GM12891 (cell line): ENCODE results near the gene CD248.

Experiments used
- POLR2A ChIP-seq: IDR thresholded peaks from 2 replicates; pipeline ENCODE4 v1.6.1; 2011; ENCODE audit warnings: low read depth, low read length, control low read depth
- POU2F2 ChIP-seq: IDR thresholded peaks from 2 replicates; pipeline ENCODE4 v1.6.1; 2011; ENCODE audit warnings: low read depth, mild to moderate bottlenecking, control low read depth, low read length, moderate library complexity
- SPI1 ChIP-seq: IDR thresholded peaks from 2 replicates; pipeline ENCODE4 v1.6.1; 2011; ENCODE audit warnings: low read depth, low read length, control low read depth

- TF ChIP-seq SPI1, result no peak
- TF ChIP-seq POLR2A, result no peak
- no peak for TF ChIP-seq POU2F2
Measured at GRCh38 chr11:66314561-66315497, 2.0 kb downstream of the CD248 start.
